Calu3 (cell line): ENCODE measurements around the gene SYTL2. TPM values are rescaled to one million over a fixed set of nuclear protein-coding genes. Genes with fewer than 3 reads are reported as not detected.

Experiments used
- BruUV-seq: library from RNA; stranded (reverse); fragments of 400-500 nt; replicated peaks from 2 replicates; lab custom pipeline; 2021; lab: Mats Ljungman, UMichigan
- CTCF ChIA-PET: fragments of 300-600 bp; sonication (Branson Sonifier 250); formaldehyde crosslinking; loops from one replicate; lab custom pipeline; 2022; ENCODE audit warnings: antibody characterized with exemption; lab: Charles Lee
- DNase-seq: peaks from one replicate; pipeline ENCODE4 v3.0.0; 2022
- H3K27ac Mint-ChIP-seq: one replicate; pipeline ENCODE4 v1.8.0; 2022; ENCODE audit warnings: mixed read lengths; ENCODE audit not compliant: unreplicated experiment
- H3K27me3 Mint-ChIP-seq: one replicate; pipeline ENCODE4 v1.8.0; 2022; ENCODE audit warnings: mixed read lengths; ENCODE audit not compliant: unreplicated experiment
- H3K36me3 Mint-ChIP-seq: one replicate; pipeline ENCODE4 v1.8.0; 2022; ENCODE audit warnings: mild to moderate bottlenecking, moderate library complexity, mixed read lengths; ENCODE audit not compliant: insufficient read depth, unreplicated experiment
- H3K4me1 Mint-ChIP-seq: one replicate; pipeline ENCODE4 v1.8.0; 2022; ENCODE audit warnings: mild to moderate bottlenecking, low read depth, mixed read lengths; ENCODE audit not compliant: unreplicated experiment
- H3K4me3 Mint-ChIP-seq: one replicate; pipeline ENCODE4 v1.8.0; 2022; ENCODE audit warnings: mild to moderate bottlenecking, low read depth, moderate library complexity, mixed read lengths; ENCODE audit not compliant: unreplicated experiment
- H3K9me3 Mint-ChIP-seq: one replicate; pipeline ENCODE4 v1.8.0; 2022; ENCODE audit warnings: low read depth, mixed read lengths; ENCODE audit not compliant: unreplicated experiment
- intact Hi-C: fragments of 100-400 bp; cut with micrococcal nuclease; formaldehyde crosslinking; loops from one replicate; pipeline ENCODE4 v1.10.0; 2022; ENCODE audit not compliant: unreplicated experiment
- total RNA-seq: library from RNA; stranded (reverse); gene quantifications from 2 replicates; pipeline ENCODE4 v1.2.3, GENCODE V29; 2022
- TF ChIP-seq, protein P1 (sequence below): fragments of 200-600 bp; IDR thresholded peaks from one replicate; pipeline ENCODE4 v1.8.0; 2022; ENCODE audit warnings: antibody characterized with exemption; ENCODE audit not compliant: unreplicated experiment

Gene SYTL2
- total RNA-seq, 1 experiment from 2014 or later, result 10.6 TPM

DNA sequence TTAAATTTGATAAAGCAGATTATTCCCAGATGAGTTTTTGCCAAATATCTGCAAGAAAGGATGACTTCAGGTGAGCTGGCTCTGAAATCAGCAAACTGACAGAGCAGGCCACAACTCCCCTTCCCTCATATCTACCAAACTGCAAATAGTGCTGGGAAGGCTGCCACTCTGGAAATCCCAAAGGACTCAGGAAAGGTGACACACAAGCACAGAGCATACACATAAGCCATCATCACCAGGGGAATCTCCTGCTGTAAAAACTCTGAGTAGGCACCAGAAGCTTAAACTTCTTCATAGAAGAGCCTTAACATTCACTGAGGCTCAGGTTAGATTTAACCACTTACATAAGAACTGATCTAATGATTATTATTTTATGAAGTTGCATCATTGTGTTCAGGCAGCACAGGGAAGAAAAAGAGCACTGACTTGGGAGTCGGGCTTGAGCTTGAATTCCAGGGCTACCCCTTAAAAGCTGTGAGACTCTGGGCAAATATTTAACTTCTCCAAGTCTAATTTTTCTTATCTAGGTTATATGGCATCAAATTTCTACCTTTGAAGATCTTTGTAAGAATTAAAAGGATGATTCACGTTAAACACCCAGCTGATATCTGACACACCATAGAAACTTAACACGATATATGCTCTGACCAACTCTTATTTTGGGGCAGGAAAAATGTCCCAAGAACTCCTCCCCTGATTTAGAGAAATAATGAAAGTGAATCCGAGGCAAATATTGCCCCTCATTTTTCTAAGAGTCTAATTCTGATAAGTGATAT is 15.0 kb downstream of the SYTL2 start:
- H3K9me3 Mint-ChIP-seq, result no peaks in the 10 kb centered on the region
- no peak for DNase-seq
- peaks cover 16% of the 10 kb centered on the region for H3K4me1 Mint-ChIP-seq
- H3K27me3 Mint-ChIP-seq, result no peaks in the 10 kb centered on the region
- CTCF ChIA-PET, result interaction anchor here (0.5 to 2.1 kb wide), 3 partner anchors 13 to 43 kb away, joined by 3 to 7 read pairs (median 4); no protein-coding TSS in a partner anchor
- BruUV-seq, result no TSS peak
- H3K27ac Mint-ChIP-seq, result no peak overlapping the region
- H3K4me3 Mint-ChIP-seq, result no peak overlapping the region
- TF ChIP-seq, protein P1, sequence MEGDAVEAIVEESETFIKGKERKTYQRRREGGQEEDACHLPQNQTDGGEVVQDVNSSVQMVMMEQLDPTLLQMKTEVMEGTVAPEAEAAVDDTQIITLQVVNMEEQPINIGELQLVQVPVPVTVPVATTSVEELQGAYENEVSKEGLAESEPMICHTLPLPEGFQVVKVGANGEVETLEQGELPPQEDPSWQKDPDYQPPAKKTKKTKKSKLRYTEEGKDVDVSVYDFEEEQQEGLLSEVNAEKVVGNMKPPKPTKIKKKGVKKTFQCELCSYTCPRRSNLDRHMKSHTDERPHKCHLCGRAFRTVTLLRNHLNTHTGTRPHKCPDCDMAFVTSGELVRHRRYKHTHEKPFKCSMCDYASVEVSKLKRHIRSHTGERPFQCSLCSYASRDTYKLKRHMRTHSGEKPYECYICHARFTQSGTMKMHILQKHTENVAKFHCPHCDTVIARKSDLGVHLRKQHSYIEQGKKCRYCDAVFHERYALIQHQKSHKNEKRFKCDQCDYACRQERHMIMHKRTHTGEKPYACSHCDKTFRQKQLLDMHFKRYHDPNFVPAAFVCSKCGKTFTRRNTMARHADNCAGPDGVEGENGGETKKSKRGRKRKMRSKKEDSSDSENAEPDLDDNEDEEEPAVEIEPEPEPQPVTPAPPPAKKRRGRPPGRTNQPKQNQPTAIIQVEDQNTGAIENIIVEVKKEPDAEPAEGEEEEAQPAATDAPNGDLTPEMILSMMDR, result no peak
- H3K36me3 Mint-ChIP-seq, result no peaks in the 10 kb centered on the region
- intact Hi-C loops, result no loop called here

DNA sequence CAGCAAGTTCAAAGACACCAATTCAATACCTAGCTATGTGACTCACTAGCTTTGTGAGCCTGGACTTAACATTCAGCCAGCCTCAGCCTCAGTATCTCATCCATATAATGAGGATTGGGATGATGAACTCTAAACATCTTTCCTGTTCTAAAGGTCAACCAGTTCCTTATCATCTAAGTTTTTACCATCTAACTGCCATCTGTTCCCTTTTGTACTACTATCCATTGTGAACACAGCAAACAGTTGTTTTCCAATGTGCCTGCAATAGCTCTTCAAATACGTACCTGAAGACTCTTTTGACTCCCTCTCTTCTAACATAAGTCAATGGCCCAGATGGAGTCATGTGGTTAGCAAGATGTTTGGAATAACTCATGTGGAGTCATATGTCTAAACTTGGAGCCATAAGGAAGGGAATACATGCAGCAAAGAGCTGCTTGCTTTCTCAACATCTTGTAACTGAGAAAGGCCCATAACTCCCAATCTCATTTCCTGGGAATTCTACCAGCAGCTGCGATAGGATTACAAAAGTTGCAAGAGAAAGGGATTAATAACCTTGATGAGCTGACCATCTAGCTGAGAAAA is 19.4 kb downstream of the SYTL2 start:
- CTCF ChIA-PET, result no interaction called here
- no peaks in the 10 kb centered on the region for H3K9me3 Mint-ChIP-seq
- H3K4me1 Mint-ChIP-seq, result peaks cover 31% of the 10 kb centered on the region
- no TSS peak for BruUV-seq
- intact Hi-C loops, result no loop called here
- DNase-seq, result no peak
- H3K36me3 Mint-ChIP-seq, result no peaks in the 10 kb centered on the region
- H3K4me3 Mint-ChIP-seq, result no peak overlapping the region
- no peak overlapping the region for H3K27ac Mint-ChIP-seq
- TF ChIP-seq, protein P1, result no peak
- no peaks in the 10 kb centered on the region for H3K27me3 Mint-ChIP-seq

DNA sequence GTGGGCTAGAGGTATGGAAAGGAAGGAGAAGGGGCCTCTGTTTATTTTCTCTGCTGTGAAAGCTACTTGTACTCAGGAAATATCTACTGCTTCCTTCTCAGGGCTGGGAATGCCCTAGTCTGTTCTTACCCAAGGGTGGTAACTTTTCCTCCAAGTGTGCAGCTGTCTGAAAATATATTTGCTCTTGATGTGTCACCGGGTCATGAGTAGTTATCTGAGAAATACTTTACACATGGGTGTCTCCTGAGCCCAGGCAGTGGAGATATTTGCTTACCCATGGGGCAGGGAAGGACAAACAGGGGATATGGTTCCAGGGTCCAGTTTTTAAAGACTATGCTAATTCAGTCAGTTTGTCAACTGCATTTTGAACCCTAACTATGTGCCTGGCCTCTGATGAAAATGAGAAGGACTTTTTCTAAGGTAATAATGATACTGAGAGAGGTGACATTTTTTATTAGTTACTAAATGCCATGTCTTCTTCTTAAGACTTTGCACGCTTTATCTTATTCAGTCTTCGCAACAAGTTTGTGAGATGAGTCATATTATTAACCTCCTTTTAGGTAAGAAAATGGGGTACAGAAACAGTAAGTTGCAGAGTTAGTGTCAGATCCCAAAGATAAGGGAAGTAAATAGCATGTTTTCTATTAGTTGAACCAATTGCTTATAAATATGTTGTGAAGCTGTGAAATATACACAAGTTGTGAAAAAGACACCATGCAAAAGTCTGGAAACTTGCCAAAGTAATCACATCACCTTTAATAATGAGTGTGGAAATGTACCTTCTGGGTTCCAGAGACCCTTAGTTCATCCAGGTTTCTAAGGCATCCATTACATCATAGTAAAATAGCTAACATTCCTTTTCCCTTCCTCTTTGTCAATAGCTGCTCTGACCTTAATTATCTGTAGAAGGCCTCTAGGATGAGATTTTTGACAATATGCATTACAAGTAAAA is 22.9 kb downstream of the SYTL2 start:
- Mint-ChIP-seq H3K36me3 (no peaks in the 10 kb centered on the region), H3K4me3 (no peak overlapping the region), H3K4me1 (peaks cover 24% of the 10 kb centered on the region), H3K27ac (peak overlapping the region; percentile 66), H3K9me3 (no peaks in the 10 kb centered on the region), H3K27me3 (no peaks in the 10 kb centered on the region)
- BruUV-seq, result no TSS peak
- peak; percentile 28 for DNase-seq
- CTCF ChIA-PET, result interaction anchor here (1.7 kb wide), 1 partner anchor 22 kb away, joined by 3 read pairs; the partner anchor contains the start of gene SYTL2
- TF ChIP-seq, protein P1, result no peak
- intact Hi-C loops, result loop anchor here (1.0 kb wide), 1 partner anchor 40 kb away; no protein-coding TSS in a partner anchor

DNA sequence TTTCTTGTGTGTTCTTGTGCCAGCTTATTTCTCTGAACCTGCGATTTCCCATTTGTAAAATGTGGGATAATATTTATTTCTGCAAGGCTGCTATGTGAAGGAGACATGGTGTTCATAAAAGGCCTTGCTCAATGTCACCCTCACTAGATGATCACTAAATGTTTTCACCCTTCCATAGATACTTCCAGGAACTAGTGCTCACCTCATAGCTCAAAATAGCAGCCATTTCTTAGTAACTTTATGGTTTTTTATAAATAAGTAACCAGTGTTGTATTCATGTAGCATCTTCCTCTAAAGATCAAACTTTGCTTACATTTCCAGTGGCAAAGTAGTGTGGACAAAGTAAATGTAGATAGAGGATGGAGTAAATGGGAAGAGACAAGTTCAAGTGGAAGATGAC is 23.8 kb downstream of the SYTL2 start:
- Mint-ChIP-seq H3K4me1 (peaks cover 24% of the 10 kb centered on the region), H3K36me3 (no peaks in the 10 kb centered on the region), H3K9me3 (peaks cover 3% of the 10 kb centered on the region), H3K4me3 (no peak overlapping the region), H3K27ac (peak overlapping the region; percentile 66), H3K27me3 (no peaks in the 10 kb centered on the region)
- CTCF ChIA-PET, result interaction anchor here (1.7 kb wide), 1 partner anchor 23 kb away, joined by 3 read pairs; the partner anchor contains the start of gene SYTL2
- intact Hi-C loops, result no loop called here
- TF ChIP-seq, protein P1, result no peak
- BruUV-seq, result no TSS peak
- DNase-seq, result no peak
